IMR-90 (cell line): ENCODE results near the gene MOV10L1. TPM values are rescaled to one million over a fixed set of nuclear protein-coding genes. Genes with fewer than 3 reads are reported as not detected.

Source experiments
- ATAC-seq: fragments of 200-7000 bp; cut with Tn5 transposase; 2 replicates; pipeline ENCODE4 v1.9.1; 2020; ENCODE audit warnings: low read depth, mild to moderate bottlenecking, moderate library complexity
- BruUV-seq: library from RNA; stranded (reverse); fragments of 400-500 nt; replicated peaks from 2 replicates; lab custom pipeline; 2021; lab: Mats Ljungman, UMichigan
- CTCF ChIA-PET: fragments of 300-600 bp; formaldehyde crosslinking; extraction: SDS; loops from one replicate; lab custom pipeline; 2021; ENCODE audit warnings: antibody characterized with exemption; lab: Yijun Ruan, JAX
- POLR2A ChIA-PET: fragments of 300-600 bp; sonication (Branson Sonifier 250); formaldehyde crosslinking; loops from one replicate; lab custom pipeline; 2022; ENCODE audit warnings: antibody characterized with exemption; ENCODE audit not compliant: unreplicated experiment; lab: Charles Lee
- DNase-seq: peaks from one replicate; pipeline ENCODE4 v3.0.0; 2013
- H2AFZ ChIP-seq: replicated peaks from 2 replicates; pipeline ENCODE3; 2013; ENCODE audit warnings: low read length, mild to moderate bottlenecking; ENCODE audit not compliant: poor library complexity
- H2AK5ac ChIP-seq: 2 replicates; pipeline ENCODE4 v1.6.1; 2013; ENCODE audit warnings: low read depth, low read length, inconsistent platforms
- H2AK9ac ChIP-seq: replicated peaks from 2 replicates; pipeline ENCODE3; 2013; ENCODE audit warnings: mild to moderate bottlenecking, low read depth, low read length, moderate library complexity; ENCODE audit not compliant: poor library complexity
- H2BK120ac ChIP-seq: 2 replicates; pipeline ENCODE4 v1.6.1; 2013; ENCODE audit warnings: low read depth, low read length, inconsistent platforms
- H2BK15ac ChIP-seq: 3 replicates; pipeline ENCODE4 v1.6.1; 2013; ENCODE audit warnings: low read depth, low read length, inconsistent platforms
- H2BK20ac ChIP-seq: 2 replicates; pipeline ENCODE4 v1.6.1; 2013; ENCODE audit warnings: low read depth, mild to moderate bottlenecking, inconsistent platforms, low read length, moderate library complexity
- H2BK5ac ChIP-seq: 2 replicates; pipeline ENCODE4 v1.6.1; 2013; ENCODE audit warnings: mild to moderate bottlenecking, low read depth, low read length, inconsistent platforms; ENCODE audit not compliant: poor library complexity, severe bottlenecking
- H3K14ac ChIP-seq: replicated peaks from 2 replicates; pipeline ENCODE4 v1.6.1; 2013; ENCODE audit warnings: low read depth, low read length, inconsistent platforms
- H3K18ac ChIP-seq: 2 replicates; pipeline ENCODE4 v1.6.1; 2013; ENCODE audit warnings: low read depth, low read length, control low read depth
- H3K23ac ChIP-seq: 2 replicates; pipeline ENCODE4 v1.6.1; 2013; ENCODE audit warnings: low read depth, low read length, inconsistent platforms
- H3K27ac ChIP-seq: 2 replicates; pipeline ENCODE4 v1.5.1; 2013; ENCODE audit warnings: mild to moderate bottlenecking, control low read depth, low read length; ENCODE audit not compliant: insufficient read depth
- H3K27me3 ChIP-seq: 2 replicates; pipeline ENCODE4 v1.6.1; 2013; ENCODE audit warnings: low read length; ENCODE audit not compliant: control insufficient read depth, insufficient read depth
- H3K36me3 ChIP-seq: 2 replicates; pipeline ENCODE4 v1.6.1; 2013; ENCODE audit warnings: low read length, mixed read lengths; ENCODE audit not compliant: control insufficient read depth, insufficient read depth
- H3K4ac ChIP-seq: 2 replicates; pipeline ENCODE4 v1.6.1; 2013; ENCODE audit warnings: low read depth, low read length, inconsistent platforms
- H3K4me1 ChIP-seq: 2 replicates; pipeline ENCODE4 v1.6.1; 2013; ENCODE audit warnings: low read length, mixed read lengths; ENCODE audit not compliant: control insufficient read depth, insufficient read depth
- H3K4me2 ChIP-seq: 2 replicates; pipeline ENCODE4 v1.6.1; 2013; ENCODE audit warnings: low read depth, mild to moderate bottlenecking, control low read depth, low read length, moderate library complexity
- H3K4me3 ChIP-seq: 2 replicates; pipeline ENCODE4 v1.5.1; 2013; ENCODE audit warnings: low read depth, mild to moderate bottlenecking, control low read depth, low read length, moderate library complexity; ENCODE audit not compliant: insufficient read depth
- H3K56ac ChIP-seq: 2 replicates; pipeline ENCODE4 v1.6.1; 2013; ENCODE audit warnings: low read length, inconsistent platforms; ENCODE audit not compliant: insufficient read depth; ENCODE audit errors: extremely low read depth
- H3K79me1 ChIP-seq, 2 experiments: 2 replicates each; pipeline ENCODE4 v1.6.1; 2013; ENCODE audit warnings: low read length in 2 of 2, inconsistent platforms in 1 of 2, low read depth in 1 of 2
- H3K9ac ChIP-seq: 2 replicates; pipeline ENCODE4 v1.6.1; 2013; ENCODE audit warnings: low read depth, low read length, control low read depth
- H3K9me1 ChIP-seq: 2 replicates; pipeline ENCODE4 v1.6.1; 2013; ENCODE audit warnings: low read length, inconsistent platforms; ENCODE audit not compliant: insufficient read depth
- H3K9me3 ChIP-seq: 2 replicates; pipeline ENCODE4 v1.6.1; 2013; ENCODE audit warnings: low read length; ENCODE audit not compliant: control insufficient read depth, insufficient read depth
- H4K20me1 ChIP-seq: 2 replicates; pipeline ENCODE4 v1.6.1; 2013; ENCODE audit warnings: low read length, inconsistent platforms; ENCODE audit not compliant: insufficient read depth
- H4K5ac ChIP-seq: 2 replicates; pipeline ENCODE4 v1.6.1; 2013; ENCODE audit warnings: mild to moderate bottlenecking, low read depth, low read length, control low read depth
- H4K8ac ChIP-seq, 2 experiments: 2 replicates each; pipeline ENCODE4 v1.6.1; 2013; ENCODE audit warnings: low read depth in 2 of 2, low read length in 2 of 2, control low read depth in 1 of 2, inconsistent platforms in 1 of 2
- H4K91ac ChIP-seq: 2 replicates; pipeline ENCODE4 v1.6.1; 2013; ENCODE audit warnings: low read depth, low read length, inconsistent platforms; ENCODE audit not compliant: insufficient read depth
- CTCF ChIP-seq: conservative IDR thresholded peaks from 2 replicates; pipeline ENCODE4 v1.5.1; 2012; ENCODE audit warnings: mild to moderate bottlenecking, low read depth, low read length, improper control_type of control experiment
- ELK1 ChIP-seq: fragments of 150-350 bp; IDR thresholded peaks from 2 replicates; pipeline ENCODE4 v1.6.1; 2016; ENCODE audit warnings: low read depth, mild to moderate bottlenecking, low read length, moderate library complexity, borderline replicate concordance
- MXI1 ChIP-seq: IDR thresholded peaks from 2 replicates; pipeline ENCODE4 v1.6.1; 2012; ENCODE audit warnings: low read depth, mild to moderate bottlenecking, low read length, moderate library complexity, borderline replicate concordance
- RAD21 ChIP-seq: IDR thresholded peaks from 2 replicates; pipeline ENCODE4 v1.6.1; 2012; ENCODE audit warnings: low read length, improper control_type of control experiment
- SMC3 ChIP-seq: fragments of 150-350 bp; IDR thresholded peaks from 2 replicates; pipeline ENCODE4 v1.6.1; 2016; ENCODE audit warnings: low read depth, mild to moderate bottlenecking, antibody characterized with exemption, low read length, moderate library complexity
- WGBS, 2 experiments: methylation state at CpG; one replicate each; pipeline versions ENCODE4 v1.1.5 to v1.1.7; 2013; ENCODE audit warnings: missing lambda C conversion rate in 2 of 2; ENCODE audit not compliant: insufficient read length in 1 of 2; ENCODE audit errors: extremely low coverage in 2 of 2; 5-methylcytosine and 5-hydroxymethylcytosine counted together
- dilution Hi-C: fragments of 300-500 bp; cut with HindIII; formaldehyde crosslinking; loops from one replicate; pipeline ENCODE4 v1.14.3; 2018; ENCODE audit warnings: low sequenced_read_pairs; ENCODE audit not compliant: unreplicated experiment
- in situ Hi-C: fragments of 300-500 bp; cut with MboI; formaldehyde crosslinking; loops from 3 replicates; pipeline ENCODE4 v1.14.3; 2019; ENCODE audit warnings: low sequenced_read_pairs, inconsistent platforms, mixed read lengths
- intact Hi-C: fragments of 100-400 bp; cut with micrococcal nuclease; formaldehyde crosslinking; loops from 2 replicates; pipeline ENCODE4 v1.10.0; 2022
- polyA plus RNA-seq, 3 experiments: library from polyadenylated mRNA; depleted of rRNA; stranded (reverse); fragments of >200 nt; gene quantifications; 2 replicates each; pipeline ENCODE4 v1.2.3, GENCODE V29; 2012; ENCODE audit warnings: low replicate concordance in 1 of 3
- total RNA-seq: library from RNA; depleted of rRNA; stranded (reverse); fragments of >200 nt; gene quantifications from 2 replicates; pipeline ENCODE4 v1.2.3, GENCODE V29; 2012

Gene MOV10L1
- total and polyA plus RNA-seq, 2 of the 4 experiments (the other 2 are of a cell fraction) = 0.72 to 1.4 TPM

GRCh38 chr22:50209893-50210292 is 120.1 kb downstream of the MOV10L1 start:
- BruUV-seq = no TSS peak
- CTCF ChIA-PET = no interaction called here
- H4K5ac ChIP-seq = no peak overlapping the region

More at GRCh38 chr22:50209893-50210292, 120.1 kb downstream of the MOV10L1 start:
- Histone ChIP-seq H3K27ac (no peak overlapping the region), H3K4ac (no peak overlapping the region), H2AFZ (peak overlapping the region; percentile 63), H3K9ac (no peak overlapping the region), H3K79me1 (peaks cover 14 to 73% of the 10 kb centered on the region in 2 experiments), H4K20me1 (peaks cover 57% of the 10 kb centered on the region), H4K91ac (no peak overlapping the region), H3K36me3 (peaks cover 47% of the 10 kb centered on the region), H2AK5ac (no peak overlapping the region), H2BK20ac (no peak overlapping the region), H2AK9ac (peak overlapping the region; percentile 47), H3K4me1 (no peaks in the 10 kb centered on the region), H3K27me3 (no peaks in the 10 kb centered on the region), H3K14ac (no peak overlapping the region), H3K23ac (no peak overlapping the region), H3K9me1 (peaks cover 3% of the 10 kb centered on the region; the same call in 1 of the 2 replicates), H2BK5ac (no peak overlapping the region), H3K56ac (no peak overlapping the region), H2BK15ac (no peak overlapping the region), H4K8ac (no peak overlapping the region), H3K9me3 (no peaks in the 10 kb centered on the region), H2BK120ac (no peak overlapping the region), H3K4me2 (no peak overlapping the region), H3K18ac (no peak overlapping the region), H3K4me3 (no peak overlapping the region)
- POLR2A ChIA-PET = no interaction called here
- ATAC-seq (peak; percentile 75), DNase-seq (peak; percentile 57)
- intact Hi-C loops = loop anchor here (1.0 to 10.0 kb wide), 3 partner anchors 64 to 279 kb away; no protein-coding TSS in a partner anchor
- dilution Hi-C loops = no loop called here
- in situ Hi-C loops = loop anchor here (5.0 to 25.0 kb wide), 3 partner anchors 63 to 398 kb away; no protein-coding TSS in a partner anchor
- TF ChIP-seq ELK1 (no peak), SMC3 (peak; percentile 87), CTCF (peak; percentile 83), RAD21 (peak; percentile 74), MXI1 (no peak)
- 72% methylated on average over 16 of the region's 20 CpGs; no CpG with 5 or more reads in 1 of the 2 experiments for WGBS, 2 experiments
